ENCODE data around the gene IP6K1.

The IP6K1 gene

GRCh38 chr3:49813497-49814174 lies 27.3 kb upstream of the IP6K1 start, which contains the start of gene UBA7:
TSS of gene UBA7 (minus strand) at chr3:49813953. CDS start at chr3:49813787, 166 bp downstream.
- H4K20me1 ChIP-seq (ENCODE audit: insufficient read depth, low read length) = no peaks in the 10 kb centered on the region
- H3K79me2 ChIP-seq (ENCODE audit: insufficient read depth, low read length) = no peaks in the 10 kb centered on the region
- H3K27ac ChIP-seq (ENCODE audit: low read depth, low read length, poor library complexity, severe bottlenecking) = no peak within 1 kb of the TSS
- peak within 1 kb of the TSS; percentile 19; the same call in 1 of the 2 replicates for H3K9ac ChIP-seq (ENCODE audit: low read length)
- H3K4me2 ChIP-seq (ENCODE audit: low read length) = peak within 1 kb of the TSS; percentile 54
- peak within 1 kb of the TSS; percentile 25 for H3K4me3 ChIP-seq (ENCODE audit: low read depth, low read length, poor library complexity, severe bottlenecking)
- no peaks in the 10 kb centered on the region for H3F3A ChIP-seq (ENCODE audit: insufficient read depth, low read length)
- peaks cover 6% of the 10 kb centered on the region for H3K4me1 ChIP-seq (ENCODE audit: insufficient read depth, low read length, severe bottlenecking)
- no peaks in the 10 kb centered on the region for H3K27me3 ChIP-seq (ENCODE audit: insufficient read depth, low read length)
- H3K36me3 ChIP-seq (ENCODE audit: insufficient read depth, low read length) = no peaks in the 10 kb centered on the region
- H3K9me3 ChIP-seq (ENCODE audit: low read length) = no peaks in the 10 kb centered on the region
- H3K9me2 ChIP-seq (ENCODE audit: low read depth, low read length) = no peaks in the 10 kb centered on the region
- peak within 1 kb of the TSS; percentile 94; the same call in 1 of the 2 replicates for H2AFZ ChIP-seq (ENCODE audit: low read length)
- no peak for TF ChIP-seq EZH2 (IDR thresholded peaks at IDR 0.05; ENCODE audit: borderline replicate concordance, low read length)
- no peak for TF ChIP-seq CTCF (IDR thresholded peaks at IDR 0.05; ENCODE audit: low read length)

GRCh38 chr3:49812916-49813496 lies 26.7 kb upstream of the IP6K1 start:
- Histone ChIP-seq H3K9me2 (ENCODE audit: low read depth, low read length) (no peaks in the 10 kb centered on the region), H3K4me3 (ENCODE audit: low read depth, low read length, poor library complexity, severe bottlenecking) (no peak overlapping the region), H3K4me1 (ENCODE audit: insufficient read depth, low read length, severe bottlenecking) (peaks cover 6% of the 10 kb centered on the region), H3K27ac (ENCODE audit: low read depth, low read length, poor library complexity, severe bottlenecking) (no peak overlapping the region), H3F3A (ENCODE audit: insufficient read depth, low read length) (no peaks in the 10 kb centered on the region), H3K27me3 (ENCODE audit: insufficient read depth, low read length) (no peaks in the 10 kb centered on the region), H3K9ac (ENCODE audit: low read length) (no peak overlapping the region), H4K20me1 (ENCODE audit: insufficient read depth, low read length) (no peaks in the 10 kb centered on the region), H3K36me3 (ENCODE audit: insufficient read depth, low read length) (no peaks in the 10 kb centered on the region), H3K4me2 (ENCODE audit: low read length) (no peak overlapping the region; the same call in 1 of the 2 replicates), H3K79me2 (ENCODE audit: insufficient read depth, low read length) (no peaks in the 10 kb centered on the region), H3K9me3 (ENCODE audit: low read length) (no peaks in the 10 kb centered on the region), H2AFZ (ENCODE audit: low read length) (no peak overlapping the region)
- TF ChIP-seq CTCF (IDR thresholded peaks at IDR 0.05; ENCODE audit: low read length) = no peak

GRCh38 chr3:49807431-49808114 lies 21.2 kb upstream of the IP6K1 start:
- no peaks in the 10 kb centered on the region for H3K27me3 ChIP-seq (ENCODE audit: insufficient read depth, low read length)
- H3K9me3 ChIP-seq (ENCODE audit: low read length) = no peaks in the 10 kb centered on the region
- no peaks in the 10 kb centered on the region for H3F3A ChIP-seq (ENCODE audit: insufficient read depth, low read length)
- peaks cover 22% of the 10 kb centered on the region for H3K4me1 ChIP-seq (ENCODE audit: insufficient read depth, low read length, severe bottlenecking)
- no peak overlapping the region for H2AFZ ChIP-seq (ENCODE audit: low read length)
- no peak overlapping the region for H3K9ac ChIP-seq (ENCODE audit: low read length)
- H3K4me3 ChIP-seq (ENCODE audit: low read depth, low read length, poor library complexity, severe bottlenecking) = no peak overlapping the region
- TF ChIP-seq CTCF (IDR thresholded peaks at IDR 0.05; ENCODE audit: low read length) (no peak), EZH2 (IDR thresholded peaks at IDR 0.05; ENCODE audit: borderline replicate concordance, low read length) (no peak)
- H3K9me2 ChIP-seq (ENCODE audit: low read depth, low read length) = no peaks in the 10 kb centered on the region
- no peak overlapping the region for H3K27ac ChIP-seq (ENCODE audit: low read depth, low read length, poor library complexity, severe bottlenecking)
- no peaks in the 10 kb centered on the region for H3K36me3 ChIP-seq (ENCODE audit: insufficient read depth, low read length)
- H4K20me1 ChIP-seq (ENCODE audit: insufficient read depth, low read length) = no peaks in the 10 kb centered on the region
- no peaks in the 10 kb centered on the region for H3K79me2 ChIP-seq (ENCODE audit: insufficient read depth, low read length)
- H3K4me2 ChIP-seq (ENCODE audit: low read length) = no peak overlapping the region

All from OCI-LY1 (cell line).